Colonic mucosa (tissue), 4 donors: ENCODE data around the gene CKM. TPM values are rescaled to one million over a fixed set of nuclear protein-coding genes. Genes with fewer than 3 reads are reported as not detected.

ENCODE experiments used
- DNase-seq: peaks from one replicate; pipeline ENCODE4 v3.0.0-alpha.2; 2020
- H3K27ac ChIP-seq: fragments of 200-600 bp; one replicate; pipeline ENCODE4 v1.8.0; 2021
- H3K27me3 ChIP-seq: fragments of 200-600 bp; one replicate; pipeline ENCODE4 v1.8.0; 2021
- H3K36me3 ChIP-seq: fragments of 200-600 bp; one replicate; pipeline ENCODE4 v1.8.0; 2021
- H3K4me1 ChIP-seq: fragments of 200-600 bp; one replicate; pipeline ENCODE4 v1.8.0; 2021; ENCODE audit warnings: mild to moderate bottlenecking
- H3K4me3 ChIP-seq: fragments of 200-600 bp; one replicate; pipeline ENCODE4 v1.8.0; 2021
- H3K9ac ChIP-seq, 2 donors: one replicate each; pipeline ENCODE4 v1.7.0; 2013; ENCODE audit warnings: control low read depth in 2 of 2, low read depth in 2 of 2, low read length in 2 of 2
- H3K9me3 ChIP-seq: fragments of 200-600 bp; one replicate; pipeline ENCODE4 v1.8.0; 2021
- CTCF ChIP-seq: fragments of 200-600 bp; IDR thresholded peaks from one replicate; pipeline ENCODE4 v1.8.0; 2022; ENCODE audit warnings: antibody characterized with exemption, mild to moderate bottlenecking
- intact Hi-C: fragments of 100-400 bp; cut with DNase I; formaldehyde crosslinking; loops from one replicate; pipeline ENCODE4 v1.14.1; 2022
- total RNA-seq, 2 donors: library from RNA; stranded (reverse); fragmentation: NEBNext Ultra II Directional in 1 of 2; extraction: Animal tissue kit (Norgen Biotek cat#: 25700) in 1 of 2; gene quantifications; one replicate each; pipeline ENCODE4 v1.2.1, GENCODE V29; 2021
- donor health status: healthy.
- donor health status: DM: no; HTN: no; CAD: no.
- donor health status: DM: no; HTN: no; CAD: no.

The CKM gene
- total RNA-seq, 2 donors from 2014 or later, result 0.53 TPM; not detected in 1

GRCh38 chr19:45258862-45259261 is 63.8 kb downstream of the CKM start:
- H3K9ac ChIP-seq, result no peak overlapping the region
- H3K9me3 ChIP-seq, result no peaks in the 10 kb centered on the region
- no peaks in the 10 kb centered on the region for H3K4me1 ChIP-seq
- TF ChIP-seq CTCF, result no peak
- no peak for DNase-seq
- H3K36me3 ChIP-seq, result no peaks in the 10 kb centered on the region
- H3K27ac ChIP-seq, result no peak overlapping the region
- no peaks in the 10 kb centered on the region for H3K27me3 ChIP-seq
- intact Hi-C loops, result no loop called here
- no peak overlapping the region for H3K4me3 ChIP-seq

GRCh38 chr19:45256836-45257235 is 65.8 kb downstream of the CKM start:
- no peaks in the 10 kb centered on the region for H3K4me1 ChIP-seq
- intact Hi-C loops, result no loop called here
- H3K9me3 ChIP-seq, result no peaks in the 10 kb centered on the region
- H3K27ac ChIP-seq, result no peak overlapping the region
- no peak overlapping the region for H3K4me3 ChIP-seq
- no peaks in the 10 kb centered on the region for H3K36me3 ChIP-seq
- H3K27me3 ChIP-seq, result no peaks in the 10 kb centered on the region
- no peak for DNase-seq
- no peak for TF ChIP-seq CTCF
- H3K9ac ChIP-seq, result no peak overlapping the region

Other genes starting within 250 kb of the CKM start
- gene ZNF296, start 246.4 kb downstream of the CKM start, total RNA-seq, result 1 to 10 TPM; 3.4 to 7.0 TPM
- gene GEMIN7, start 243.6 kb downstream of the CKM start, total RNA-seq, result 10 to 100 TPM; 22.4 to 37.5 TPM
- gene PPP1R37, start 229.7 kb downstream of the CKM start, total RNA-seq, result 10 to 100 TPM; 28.2 to 46.9 TPM
- gene NKPD1, start 161.9 kb downstream of the CKM start, total RNA-seq, result under 1 TPM in 1 of 2 donors, not detected in 1; 0.07 TPM
- gene TRAPPC6A, start 144.6 kb downstream of the CKM start, total RNA-seq, result 10 to 100 TPM; 17.2 to 35.2 TPM
- gene BLOC1S3, start 144.1 kb downstream of the CKM start, total RNA-seq, result 10 to 100 TPM; 10.4 to 15.9 TPM
- 1 to 10 TPM; 1.4 to 1.6 TPM for gene EXOC3L2, start 77.5 kb downstream of the CKM start, total RNA-seq
- 10 to 100 TPM; 12.7 to 28.6 TPM for gene MARK4, start 71.6 kb downstream of the CKM start, total RNA-seq
- gene KLC3, start 17.9 kb upstream of the CKM start, total RNA-seq, result not detected
- 10 to 100 TPM; 12.7 to 17.4 TPM for gene ERCC2, start 47.7 kb upstream of the CKM start, total RNA-seq
- 10 to 100 TPM; 25.9 to 46.2 TPM for gene PPP1R13L, start 82.2 kb upstream of the CKM start, total RNA-seq
- gene POLR1G, start 83.8 kb upstream of the CKM start, total RNA-seq, result 1 to 10 TPM; 2.0 to 8.5 TPM
- 10 to 100 TPM; 30.0 to 37.3 TPM for gene ERCC1, start 101.0 kb upstream of the CKM start, total RNA-seq
- 1 to 10 TPM; 1.5 to 3.4 TPM for gene FOSB, start 145.1 kb upstream of the CKM start, total RNA-seq
- gene RTN2, start 174.2 kb upstream of the CKM start, total RNA-seq, result 1 to 10 TPM; 4.9 to 8.4 TPM
- gene PPM1N, start 175.6 kb upstream of the CKM start, total RNA-seq, result 1 to 10 TPM in 1 of 2 donors, under 1 TPM in 1; 0.67 to 1.7 TPM
- gene VASP, start 184.6 kb upstream of the CKM start, total RNA-seq, result 100 to 1,000 TPM; 236 to 261 TPM